Effector memory CD4-positive, alpha-beta T cell (primary cell): ENCODE results near the gene PPP6R1.

Experiments used
- DNase-seq, 3 donors: peaks; one replicate each; pipeline ENCODE4 v3.0.0-alpha.2; 2020
- H3K27ac ChIP-seq: 2 replicates; pipeline ENCODE4 v1.7.0; 2013; ENCODE audit warnings: mild to moderate bottlenecking, low read length, moderate library complexity; ENCODE audit not compliant: insufficient read depth, poor library complexity, severe bottlenecking
- H3K27me3 ChIP-seq: replicated peaks from 2 replicates; pipeline ENCODE4 v1.7.0; 2013; ENCODE audit warnings: mild to moderate bottlenecking, low read length; ENCODE audit not compliant: insufficient read depth, control insufficient read depth, poor library complexity, severe bottlenecking
- H3K36me3 ChIP-seq: 2 replicates; pipeline ENCODE4 v1.7.0; 2013; ENCODE audit warnings: mild to moderate bottlenecking, low read length, moderate library complexity; ENCODE audit not compliant: control insufficient read depth, insufficient read depth
- H3K4me1 ChIP-seq: 2 replicates; pipeline ENCODE4 v1.7.0; 2013; ENCODE audit warnings: low read length, mild to moderate bottlenecking; ENCODE audit not compliant: control insufficient read depth, insufficient read depth, poor library complexity, severe bottlenecking
- H3K4me3 ChIP-seq: 2 replicates; pipeline ENCODE4 v1.7.0; 2013; ENCODE audit warnings: low read length, low read depth, mild to moderate bottlenecking; ENCODE audit not compliant: insufficient read depth, poor library complexity, severe bottlenecking
- H3K9me3 ChIP-seq: 2 replicates; pipeline ENCODE4 v1.7.0; 2013; ENCODE audit warnings: mild to moderate bottlenecking, low read length, moderate library complexity; ENCODE audit not compliant: control insufficient read depth

PPP6R1 gene

GRCh38 chr19:55231391-55232285 lies 27.2 kb downstream of the PPP6R1 start:
- peaks cover 95% of the 10 kb centered on the region for H3K36me3 ChIP-seq
- DNase-seq: no peak
- no peak overlapping the region for H3K27ac ChIP-seq
- H3K4me1 ChIP-seq: no peaks in the 10 kb centered on the region
- no peaks in the 10 kb centered on the region for H3K27me3 ChIP-seq
- H3K4me3 ChIP-seq: no peak overlapping the region
- no peaks in the 10 kb centered on the region for H3K9me3 ChIP-seq

- H3K36me3 ChIP-seq: peaks cover 88% of the 10 kb centered on the region
- no peaks in the 10 kb centered on the region for H3K4me1 ChIP-seq
- no peaks in the 10 kb centered on the region for H3K9me3 ChIP-seq
- H3K4me3 ChIP-seq: no peak overlapping the region
- no peaks in the 10 kb centered on the region for H3K27me3 ChIP-seq
- DNase-seq: no peak
- H3K27ac ChIP-seq: no peak overlapping the region
Observed at GRCh38 chr19:55230780-55231179, 28.0 kb downstream of the PPP6R1 start.

GRCh38 chr19:55230329-55230728 lies 28.5 kb downstream of the PPP6R1 start:
- peaks cover 86% of the 10 kb centered on the region for H3K36me3 ChIP-seq
- DNase-seq: no peak
- H3K4me3 ChIP-seq: no peak overlapping the region
- H3K9me3 ChIP-seq: no peaks in the 10 kb centered on the region
- no peaks in the 10 kb centered on the region for H3K4me1 ChIP-seq
- no peak overlapping the region for H3K27ac ChIP-seq
- no peaks in the 10 kb centered on the region for H3K27me3 ChIP-seq

GRCh38 chr19:55229789-55230182 lies 29.0 kb downstream of the PPP6R1 start:
- Histone ChIP-seq H3K36me3 (peaks cover 81% of the 10 kb centered on the region), H3K27me3 (no peaks in the 10 kb centered on the region), H3K27ac (no peak overlapping the region), H3K4me3 (no peak overlapping the region), H3K4me1 (no peaks in the 10 kb centered on the region), H3K9me3 (no peaks in the 10 kb centered on the region)
- DNase-seq: no peak

DNA sequence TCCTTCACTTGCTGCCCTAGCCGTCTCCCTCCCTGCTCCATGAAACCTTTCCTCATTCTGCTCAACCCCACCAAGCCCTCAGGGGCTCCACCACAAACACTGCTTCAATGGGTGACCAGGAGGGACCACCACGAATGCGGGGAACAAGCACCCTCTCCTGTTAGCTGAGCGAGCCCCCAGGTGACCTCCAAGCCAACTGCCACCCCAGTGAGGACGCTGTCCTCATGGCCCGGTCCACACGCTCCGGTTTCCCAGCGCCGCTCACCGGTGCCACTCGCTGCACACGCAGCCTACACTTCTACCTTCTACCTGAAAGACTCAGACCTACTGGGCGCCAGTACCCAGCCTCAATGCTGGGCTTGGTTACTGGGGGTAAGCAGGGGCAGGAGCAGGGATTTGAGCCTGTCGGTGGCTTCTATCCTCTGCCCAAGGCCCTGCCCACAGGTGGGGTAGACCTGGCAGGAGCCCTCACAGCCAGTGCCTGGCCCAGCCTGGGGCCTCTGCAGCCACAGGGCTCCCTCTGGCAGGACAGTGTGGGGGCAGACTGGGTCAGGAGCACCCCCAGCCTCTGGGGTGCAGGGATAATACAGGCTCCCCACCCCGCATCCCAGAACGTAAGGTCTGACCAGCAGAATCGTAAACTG lies 29.6 kb downstream of the PPP6R1 start:
- no peaks in the 10 kb centered on the region for H3K9me3 ChIP-seq
- H3K36me3 ChIP-seq: peaks cover 76% of the 10 kb centered on the region
- H3K27ac ChIP-seq: no peak overlapping the region
- no peak overlapping the region for H3K4me3 ChIP-seq
- H3K27me3 ChIP-seq: no peaks in the 10 kb centered on the region
- DNase-seq: no peak
- H3K4me1 ChIP-seq: no peaks in the 10 kb centered on the region

DNA sequence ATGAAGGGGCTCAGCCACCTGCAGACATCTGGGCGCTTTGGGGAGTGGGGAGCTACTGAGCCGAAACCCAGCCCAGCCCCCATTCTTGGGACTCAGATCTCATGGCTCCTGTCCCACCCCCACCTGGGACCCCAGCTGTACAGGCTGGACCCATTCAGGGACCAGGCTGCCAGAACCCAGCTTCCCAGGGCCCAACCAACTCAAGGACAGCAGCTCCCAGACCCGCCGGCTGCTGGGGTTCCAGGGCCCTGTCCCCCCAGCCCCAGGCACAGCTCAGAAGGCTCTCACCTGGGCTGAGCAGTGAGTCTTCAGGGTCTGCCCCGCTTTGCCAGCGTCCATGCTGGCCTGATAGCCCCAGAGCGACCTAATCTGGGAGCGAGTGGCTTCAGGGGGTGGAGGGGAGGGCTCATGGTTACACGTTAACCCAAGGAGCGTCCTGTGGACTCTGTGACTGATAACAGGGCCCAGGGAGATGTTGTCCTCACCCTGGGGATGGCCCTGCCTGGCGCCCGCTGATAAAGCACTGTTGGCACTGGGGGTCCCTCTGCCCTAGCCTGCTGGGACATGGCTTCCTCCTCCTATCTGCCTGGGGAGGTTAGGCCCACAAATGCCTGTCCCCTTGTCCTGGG lies 30.3 kb downstream of the PPP6R1 start, which contains the start of gene TMEM86B:
Gene TMEM86B (minus strand): TSS at position 361 of the 629 bp plus-strand sequence. CDS start 22 bp downstream, at position 339.
- H3K9me3 ChIP-seq: no peaks in the 10 kb centered on the region
- peaks cover 68% of the 10 kb centered on the region for H3K36me3 ChIP-seq
- no peak within 1 kb of the TSS for H3K27ac ChIP-seq
- no peak within 1 kb of the TSS for H3K4me3 ChIP-seq
- H3K27me3 ChIP-seq: no peaks in the 10 kb centered on the region
- no peaks in the 10 kb centered on the region for H3K4me1 ChIP-seq
- no peak for DNase-seq

DNA sequence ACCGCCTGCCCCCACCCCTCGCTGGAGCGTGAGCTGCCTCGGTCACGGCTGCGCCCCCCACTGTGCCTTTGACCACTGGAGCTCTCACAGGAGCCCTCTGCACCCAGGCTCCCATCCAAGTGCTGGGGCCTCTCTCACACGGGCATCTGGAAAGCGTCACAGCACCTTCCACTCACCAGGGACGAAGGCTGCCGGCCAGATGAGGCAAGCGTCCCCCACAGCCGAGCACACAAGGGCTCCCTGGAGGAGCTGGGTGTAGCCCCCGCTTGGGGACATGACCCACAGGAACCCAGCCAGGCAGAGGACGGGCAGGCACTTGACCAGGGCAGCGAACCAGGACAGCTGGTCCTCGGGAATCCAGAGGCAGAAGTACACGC lies 30.8 kb downstream of the PPP6R1 start:
- Histone ChIP-seq H3K27ac (no peak overlapping the region), H3K4me3 (no peak overlapping the region)

DNA sequence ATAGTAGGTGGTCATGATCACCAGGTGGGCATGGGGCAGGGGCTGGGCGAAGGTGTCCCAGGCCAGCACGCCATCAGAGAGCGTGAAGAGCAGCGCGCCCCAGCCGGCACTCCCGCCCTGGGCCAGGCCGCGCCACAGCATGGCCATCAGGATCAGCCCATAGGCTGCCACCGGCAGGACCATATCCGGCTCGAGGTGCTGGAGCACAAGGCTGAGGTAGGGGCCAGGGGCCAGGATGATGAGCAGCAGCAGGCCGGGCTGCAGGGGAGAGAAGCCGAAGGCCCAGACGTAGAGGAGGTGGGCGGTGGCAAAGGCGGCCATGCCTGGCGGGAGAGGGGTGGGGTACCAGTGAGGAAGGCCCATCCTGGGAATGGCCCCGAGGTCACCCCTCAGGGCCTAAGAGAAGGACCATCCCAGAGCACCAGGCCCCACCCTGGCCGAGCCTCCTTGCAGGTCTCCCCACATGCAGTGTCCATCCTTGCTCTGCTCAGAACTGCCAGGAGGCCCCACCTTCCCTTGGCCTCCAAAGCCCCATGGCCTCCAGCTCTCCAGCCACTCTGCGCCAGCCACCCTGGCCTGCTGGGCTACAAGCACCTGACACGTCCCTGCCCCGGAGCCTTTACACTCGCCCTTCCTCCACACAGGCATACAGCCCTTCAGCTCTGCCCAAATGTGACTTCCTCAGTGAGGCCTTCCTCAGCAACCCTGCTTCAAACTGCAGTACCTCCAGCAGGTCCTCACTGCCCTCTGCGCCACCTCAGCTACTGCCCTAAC lies 31.4 kb downstream of the PPP6R1 start:
- no peak overlapping the region for H3K27ac ChIP-seq
- no peak for DNase-seq
- H3K9me3 ChIP-seq: no peaks in the 10 kb centered on the region
- peaks cover 58% of the 10 kb centered on the region for H3K36me3 ChIP-seq
- no peak overlapping the region for H3K4me3 ChIP-seq
- H3K4me1 ChIP-seq: no peaks in the 10 kb centered on the region
- no peaks in the 10 kb centered on the region for H3K27me3 ChIP-seq

More for the DNA sequence above, 30.8 kb downstream of the PPP6R1 start:
- peaks cover 63% of the 10 kb centered on the region for H3K36me3 ChIP-seq
- DNase-seq: no peak
- H3K4me1 ChIP-seq: no peaks in the 10 kb centered on the region
- no peaks in the 10 kb centered on the region for H3K9me3 ChIP-seq
- H3K27me3 ChIP-seq: no peaks in the 10 kb centered on the region

- H3K27ac ChIP-seq: no peak overlapping the region
- no peak for DNase-seq
- no peak overlapping the region for H3K4me3 ChIP-seq
- no peaks in the 10 kb centered on the region for H3K9me3 ChIP-seq
- H3K4me1 ChIP-seq: no peaks in the 10 kb centered on the region
- H3K36me3 ChIP-seq: peaks cover 51% of the 10 kb centered on the region
- no peaks in the 10 kb centered on the region for H3K27me3 ChIP-seq
Observed at GRCh38 chr19:55226788-55227187, 32.0 kb downstream of the PPP6R1 start.
